Measurements from ENCODE around the gene TIMP2.

DNA sequence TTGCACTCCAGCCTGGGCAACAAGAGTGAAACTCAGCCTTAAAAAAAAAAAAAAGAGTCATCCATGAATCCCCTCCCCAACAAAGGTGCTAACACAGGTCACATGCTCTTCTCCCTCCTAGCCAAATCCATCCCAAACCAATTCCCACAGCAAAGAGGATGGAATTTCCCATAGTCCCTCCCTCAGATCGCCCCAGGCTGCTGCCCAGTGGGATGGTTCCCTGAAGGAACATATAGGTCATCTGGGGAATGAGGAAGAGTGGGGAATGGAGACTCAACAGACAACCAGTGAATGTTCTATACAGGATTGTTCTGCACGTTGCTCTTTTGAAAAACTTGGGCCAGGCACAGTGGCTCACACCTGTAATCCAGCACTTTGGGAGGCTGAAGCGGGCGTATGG lies 36.4 kb upstream of the TIMP2 start:
- TF ChIP-seq, protein P1, sequence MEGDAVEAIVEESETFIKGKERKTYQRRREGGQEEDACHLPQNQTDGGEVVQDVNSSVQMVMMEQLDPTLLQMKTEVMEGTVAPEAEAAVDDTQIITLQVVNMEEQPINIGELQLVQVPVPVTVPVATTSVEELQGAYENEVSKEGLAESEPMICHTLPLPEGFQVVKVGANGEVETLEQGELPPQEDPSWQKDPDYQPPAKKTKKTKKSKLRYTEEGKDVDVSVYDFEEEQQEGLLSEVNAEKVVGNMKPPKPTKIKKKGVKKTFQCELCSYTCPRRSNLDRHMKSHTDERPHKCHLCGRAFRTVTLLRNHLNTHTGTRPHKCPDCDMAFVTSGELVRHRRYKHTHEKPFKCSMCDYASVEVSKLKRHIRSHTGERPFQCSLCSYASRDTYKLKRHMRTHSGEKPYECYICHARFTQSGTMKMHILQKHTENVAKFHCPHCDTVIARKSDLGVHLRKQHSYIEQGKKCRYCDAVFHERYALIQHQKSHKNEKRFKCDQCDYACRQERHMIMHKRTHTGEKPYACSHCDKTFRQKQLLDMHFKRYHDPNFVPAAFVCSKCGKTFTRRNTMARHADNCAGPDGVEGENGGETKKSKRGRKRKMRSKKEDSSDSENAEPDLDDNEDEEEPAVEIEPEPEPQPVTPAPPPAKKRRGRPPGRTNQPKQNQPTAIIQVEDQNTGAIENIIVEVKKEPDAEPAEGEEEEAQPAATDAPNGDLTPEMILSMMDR (conservative IDR thresholded peaks at IDR 0.05; ENCODE audit: low read depth in 2 of 2): no peak
- TF ChIP-seq CREB1 (CRISPR knock-in tag; IDR thresholded peaks at IDR 0.05; ENCODE audit: low read depth): no peak
- no peak for TF ChIP-seq EZH2 (IDR thresholded peaks at IDR 0.05; ENCODE audit: low read depth, unreplicated experiment)
- TF ChIP-seq, protein P2, sequence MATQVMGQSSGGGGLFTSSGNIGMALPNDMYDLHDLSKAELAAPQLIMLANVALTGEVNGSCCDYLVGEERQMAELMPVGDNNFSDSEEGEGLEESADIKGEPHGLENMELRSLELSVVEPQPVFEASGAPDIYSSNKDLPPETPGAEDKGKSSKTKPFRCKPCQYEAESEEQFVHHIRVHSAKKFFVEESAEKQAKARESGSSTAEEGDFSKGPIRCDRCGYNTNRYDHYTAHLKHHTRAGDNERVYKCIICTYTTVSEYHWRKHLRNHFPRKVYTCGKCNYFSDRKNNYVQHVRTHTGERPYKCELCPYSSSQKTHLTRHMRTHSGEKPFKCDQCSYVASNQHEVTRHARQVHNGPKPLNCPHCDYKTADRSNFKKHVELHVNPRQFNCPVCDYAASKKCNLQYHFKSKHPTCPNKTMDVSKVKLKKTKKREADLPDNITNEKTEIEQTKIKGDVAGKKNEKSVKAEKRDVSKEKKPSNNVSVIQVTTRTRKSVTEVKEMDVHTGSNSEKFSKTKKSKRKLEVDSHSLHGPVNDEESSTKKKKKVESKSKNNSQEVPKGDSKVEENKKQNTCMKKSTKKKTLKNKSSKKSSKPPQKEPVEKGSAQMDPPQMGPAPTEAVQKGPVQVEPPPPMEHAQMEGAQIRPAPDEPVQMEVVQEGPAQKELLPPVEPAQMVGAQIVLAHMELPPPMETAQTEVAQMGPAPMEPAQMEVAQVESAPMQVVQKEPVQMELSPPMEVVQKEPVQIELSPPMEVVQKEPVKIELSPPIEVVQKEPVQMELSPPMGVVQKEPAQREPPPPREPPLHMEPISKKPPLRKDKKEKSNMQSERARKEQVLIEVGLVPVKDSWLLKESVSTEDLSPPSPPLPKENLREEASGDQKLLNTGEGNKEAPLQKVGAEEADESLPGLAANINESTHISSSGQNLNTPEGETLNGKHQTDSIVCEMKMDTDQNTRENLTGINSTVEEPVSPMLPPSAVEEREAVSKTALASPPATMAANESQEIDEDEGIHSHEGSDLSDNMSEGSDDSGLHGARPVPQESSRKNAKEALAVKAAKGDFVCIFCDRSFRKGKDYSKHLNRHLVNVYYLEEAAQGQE (IDR thresholded peaks at IDR 0.05; ENCODE audit: unreplicated experiment): no peak
- TF ChIP-seq EZH2phosphoT487 (IDR thresholded peaks at IDR 0.05; ENCODE audit: unreplicated experiment): no peak
- TF ChIP-seq JUNB (IDR thresholded peaks at IDR 0.05; ENCODE audit: unreplicated experiment): no peak
- TF ChIP-seq POLR2AphosphoS5 (IDR thresholded peaks at IDR 0.05; ENCODE audit: low read depth): no peak
- TF ChIP-seq ZNF114 (CRISPR knock-in tag; IDR thresholded peaks at IDR 0.05): no peak
- TF ChIP-seq ZNF331 (CRISPR knock-in tag; IDR thresholded peaks at IDR 0.05; ENCODE audit: low read depth): no peak
- TF ChIP-seq, protein P3, sequence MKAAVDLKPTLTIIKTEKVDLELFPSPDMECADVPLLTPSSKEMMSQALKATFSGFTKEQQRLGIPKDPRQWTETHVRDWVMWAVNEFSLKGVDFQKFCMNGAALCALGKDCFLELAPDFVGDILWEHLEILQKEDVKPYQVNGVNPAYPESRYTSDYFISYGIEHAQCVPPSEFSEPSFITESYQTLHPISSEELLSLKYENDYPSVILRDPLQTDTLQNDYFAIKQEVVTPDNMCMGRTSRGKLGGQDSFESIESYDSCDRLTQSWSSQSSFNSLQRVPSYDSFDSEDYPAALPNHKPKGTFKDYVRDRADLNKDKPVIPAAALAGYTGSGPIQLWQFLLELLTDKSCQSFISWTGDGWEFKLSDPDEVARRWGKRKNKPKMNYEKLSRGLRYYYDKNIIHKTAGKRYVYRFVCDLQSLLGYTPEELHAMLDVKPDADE (IDR thresholded peaks at IDR 0.05): no peak
- no peak for TF ChIP-seq NANOG (IDR thresholded peaks at IDR 0.05; ENCODE audit: borderline replicate concordance)

Measured in GM23338 (cell line).